Mucosa of gallbladder (tissue), 1 donor: ENCODE data around the gene IL17RD. TPM values are rescaled to one million over a fixed set of nuclear protein-coding genes. Genes with fewer than 3 reads are reported as not detected.

ENCODE experiments used
- DNase-seq: peaks from one replicate; pipeline ENCODE4 v3.0.0-alpha.2; 2020; ENCODE audit warnings: low spot score
- total RNA-seq: library from RNA; stranded (reverse); gene quantifications from one replicate; pipeline ENCODE4 v1.2.1, GENCODE V29; 2021
- donor health status: DM: no; HTN: no; CAD: no.

Gene IL17RD
- total RNA-seq, 1 donor from 2014 or later, result 11.7 TPM

DNA sequence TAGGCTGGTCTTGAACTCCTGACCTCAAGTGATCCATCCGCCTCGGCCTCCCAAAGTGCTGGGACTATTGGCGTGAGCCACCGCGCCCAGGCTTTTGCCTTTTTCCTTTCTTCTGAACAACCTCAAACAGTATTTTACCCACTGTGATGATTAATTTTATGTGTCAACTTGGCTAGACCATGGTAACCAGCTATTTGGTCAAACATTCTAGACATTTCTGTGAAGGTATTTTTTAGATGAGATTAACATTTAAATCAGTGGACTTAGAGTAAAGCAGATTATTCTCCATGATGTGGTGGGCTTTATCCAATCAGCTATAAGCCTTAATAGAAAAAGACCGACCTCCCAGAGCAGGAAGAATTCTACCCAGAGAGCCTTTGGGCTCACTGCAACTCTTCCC, 98.7 kb downstream of the IL17RD start:
- DNase-seq, result no peak

DNA sequence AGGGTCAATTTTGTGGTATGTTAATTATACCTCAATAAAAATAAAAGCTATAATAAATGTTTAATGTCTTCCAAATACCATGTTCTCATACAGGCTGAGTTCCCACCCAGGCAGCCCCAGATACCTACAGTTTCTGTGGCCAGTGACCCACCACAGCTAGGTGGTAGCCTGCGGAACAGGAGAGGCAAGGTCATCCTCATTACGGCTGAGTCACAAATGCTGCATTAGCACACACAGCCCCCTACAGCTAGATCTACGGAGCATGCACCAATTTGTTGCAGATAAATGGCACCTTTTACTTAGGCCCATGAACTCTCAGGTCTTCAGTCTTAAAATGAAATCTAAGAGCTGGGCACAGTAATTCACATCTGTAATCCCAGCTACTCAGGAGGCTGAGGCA, 99.6 kb downstream of the IL17RD start:
- no peak for DNase-seq

DNA sequence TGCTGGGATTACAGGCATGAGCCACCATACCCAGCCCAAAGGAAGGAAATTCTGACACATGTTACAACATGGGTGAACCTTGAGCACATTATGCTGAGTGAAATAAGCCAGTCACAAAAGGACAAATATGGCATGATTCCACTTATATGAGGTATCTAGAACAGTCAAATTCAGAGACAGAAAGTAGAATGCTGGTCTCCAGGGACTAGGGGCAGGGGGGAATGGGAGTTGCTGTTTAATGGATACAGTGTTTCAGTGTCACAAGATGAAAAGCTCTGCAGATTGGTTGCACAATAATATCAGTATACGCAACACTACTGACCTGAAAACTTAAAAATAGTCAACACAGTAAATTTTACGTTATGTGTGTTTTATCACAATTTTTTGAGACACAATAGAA, 100.6 kb downstream of the IL17RD start:
- no peak for DNase-seq

DNA sequence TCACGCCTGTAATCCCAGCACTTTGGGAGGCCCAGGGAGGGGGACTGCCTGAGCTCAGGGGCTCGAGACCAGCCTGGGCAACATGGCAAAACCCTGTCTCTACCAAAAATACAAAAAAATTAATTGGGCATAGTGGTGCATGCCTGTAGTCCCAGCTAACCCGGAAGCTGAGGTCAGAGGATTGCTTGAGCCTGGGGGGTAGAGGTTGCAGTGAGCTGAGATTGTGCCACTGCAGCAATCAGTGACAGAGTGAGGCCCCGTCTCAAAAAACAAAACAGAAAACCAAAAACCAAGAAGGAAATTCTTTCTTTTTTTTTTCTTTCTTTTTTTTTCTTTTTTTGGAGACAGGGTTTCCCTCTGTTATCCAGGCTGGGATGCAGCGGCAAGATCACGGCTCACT, 101.2 kb downstream of the IL17RD start:
- DNase-seq, result no peak

DNA sequence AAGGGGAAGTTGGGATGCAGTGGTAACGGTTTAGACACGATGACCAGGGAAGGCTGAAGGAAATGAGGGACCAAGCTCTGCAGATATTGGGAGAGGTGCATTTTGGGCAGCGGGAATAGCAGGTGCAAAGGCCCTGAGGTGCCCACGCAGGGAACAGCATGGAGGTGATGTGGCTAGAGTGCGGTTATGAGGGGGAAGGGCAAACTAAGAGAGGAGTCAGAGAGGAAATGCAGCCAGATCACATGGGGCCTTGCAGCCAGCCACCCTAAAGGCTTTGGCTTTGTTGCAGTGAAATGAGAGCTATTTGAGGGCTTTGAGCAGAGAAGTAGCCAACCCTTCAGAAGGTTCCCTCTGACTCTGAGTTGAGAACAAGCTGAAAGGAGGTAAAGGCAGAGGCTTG, 102.1 kb downstream of the IL17RD start:
- DNase-seq, result no peak

DNA sequence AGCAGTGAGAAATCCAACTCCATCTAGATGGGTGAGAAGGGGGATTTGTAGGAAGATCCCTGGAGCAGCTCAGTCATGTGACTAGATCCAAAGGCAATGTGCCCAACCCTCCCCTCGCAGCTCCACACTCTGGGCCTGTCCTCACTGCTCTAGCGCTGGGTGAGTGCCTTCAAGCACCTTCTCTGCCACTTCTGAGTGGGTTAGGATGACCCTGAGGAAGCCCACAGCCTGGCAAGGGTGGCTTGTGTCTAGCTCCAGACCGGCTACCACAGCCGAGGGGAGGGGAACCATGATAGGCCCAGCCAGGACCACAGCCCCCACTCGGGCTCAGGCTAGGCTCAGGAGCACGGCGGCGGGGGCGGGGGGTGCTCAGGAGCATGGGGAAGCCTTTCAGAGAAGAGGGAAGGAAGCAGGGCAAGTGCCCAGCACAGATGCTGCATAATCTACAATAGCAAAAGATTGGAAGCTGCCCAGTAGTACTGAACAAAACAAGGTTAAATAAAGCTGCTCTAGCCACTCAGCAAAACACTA, 103.0 kb downstream of the IL17RD start:
- DNase-seq, result no peak

DNA sequence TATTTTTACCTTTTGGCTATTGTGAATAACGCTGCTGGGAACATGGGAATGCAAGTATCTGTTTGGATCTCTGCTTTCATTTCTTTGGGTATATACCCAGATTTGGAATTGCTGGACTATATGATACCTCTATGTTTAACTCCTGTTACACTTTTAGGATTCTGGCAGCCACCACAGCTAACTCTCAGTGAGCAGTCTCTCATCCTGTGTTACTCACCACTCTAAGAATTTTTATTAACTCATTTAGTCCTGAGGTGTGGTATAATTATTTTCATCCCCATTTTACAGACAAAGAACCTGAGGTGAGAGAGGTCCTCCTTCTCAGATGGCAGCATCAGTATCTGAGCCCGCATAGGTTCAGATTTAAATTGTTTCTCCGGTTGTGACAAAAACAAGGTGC, 103.6 kb downstream of the IL17RD start:
- no peak for DNase-seq

DNA sequence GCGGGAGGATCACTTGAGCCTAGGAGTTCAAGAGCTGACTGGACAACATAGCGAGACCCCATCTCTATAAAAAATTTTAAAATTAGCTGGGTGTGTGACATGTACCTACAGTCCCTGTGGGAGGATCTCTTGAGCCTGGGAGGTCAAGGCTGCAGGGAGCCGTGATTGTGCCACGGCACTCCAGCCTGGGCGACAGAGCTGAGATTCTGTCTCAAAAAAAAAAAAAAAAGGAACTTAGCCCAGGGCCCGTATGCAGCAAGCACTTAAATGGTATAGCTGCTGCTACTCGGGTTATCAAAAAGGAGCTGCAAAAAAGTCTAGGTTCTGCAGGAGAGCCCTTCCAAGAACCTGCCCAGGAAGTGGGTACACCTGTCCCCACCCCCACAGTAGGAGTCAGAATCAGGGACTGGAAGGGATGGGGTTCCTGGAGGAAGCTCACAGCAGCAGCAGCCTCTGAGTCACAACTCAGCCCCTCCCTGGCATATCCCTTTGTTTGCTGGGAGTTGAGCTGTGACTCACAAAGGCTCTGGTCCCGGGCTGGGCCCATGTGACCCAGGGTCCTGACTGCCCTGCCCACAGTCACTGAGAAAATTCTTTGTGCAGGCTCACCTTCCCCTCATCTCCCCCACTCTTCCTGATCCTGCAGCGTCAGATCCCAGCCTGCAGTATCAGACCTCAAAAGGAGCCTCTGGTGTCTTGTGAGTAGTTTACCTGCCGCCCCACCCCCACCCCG, 104.9 kb downstream of the IL17RD start, which contains the start of gene SPATA12:
Gene SPATA12, plus strand, starts transcription at position 576 of the 733 bp plus-strand sequence. CDS start 13,031 bp downstream, outside the sequence.
- peak; percentile 91 for DNase-seq

DNA sequence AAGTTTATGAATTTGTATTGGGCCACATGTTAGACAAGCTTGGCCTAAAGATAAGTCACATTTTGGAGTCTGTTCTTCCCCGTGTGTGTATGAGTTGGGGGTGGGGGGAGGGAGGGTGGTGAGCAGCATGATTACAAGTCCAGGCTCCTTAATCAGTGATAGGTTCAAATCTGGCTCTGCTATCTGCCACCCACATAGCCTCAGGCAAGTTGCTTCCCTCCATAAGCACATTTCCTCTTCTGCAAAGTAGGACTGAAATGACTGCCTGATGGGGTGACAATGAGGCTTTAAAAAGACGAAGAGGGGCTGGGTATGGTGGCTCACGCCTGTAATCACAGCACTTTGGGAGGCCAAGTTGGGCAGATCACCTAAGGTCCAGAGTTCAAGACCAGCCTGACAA, 105.7 kb downstream of the IL17RD start:
- no peak for DNase-seq

DNA sequence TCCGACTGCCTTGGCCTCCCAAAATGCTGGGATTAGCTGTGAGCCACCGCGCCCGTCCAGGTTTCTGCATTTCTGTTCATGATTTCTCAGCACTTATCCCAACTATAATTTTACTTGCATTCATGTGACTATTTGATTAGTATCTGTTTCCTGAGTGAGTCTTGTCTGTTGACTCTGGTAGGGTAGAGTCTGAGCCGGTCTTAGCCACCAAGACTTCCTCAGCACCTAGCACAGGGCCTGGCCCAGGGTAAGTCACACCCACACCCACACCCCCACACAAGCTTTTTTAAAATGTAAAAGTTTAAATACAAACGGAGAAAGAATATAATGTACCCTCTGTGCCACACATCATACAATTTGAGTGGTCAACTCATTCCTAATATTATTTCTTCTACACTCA, 107.8 kb downstream of the IL17RD start:
- DNase-seq, result no peak

DNA sequence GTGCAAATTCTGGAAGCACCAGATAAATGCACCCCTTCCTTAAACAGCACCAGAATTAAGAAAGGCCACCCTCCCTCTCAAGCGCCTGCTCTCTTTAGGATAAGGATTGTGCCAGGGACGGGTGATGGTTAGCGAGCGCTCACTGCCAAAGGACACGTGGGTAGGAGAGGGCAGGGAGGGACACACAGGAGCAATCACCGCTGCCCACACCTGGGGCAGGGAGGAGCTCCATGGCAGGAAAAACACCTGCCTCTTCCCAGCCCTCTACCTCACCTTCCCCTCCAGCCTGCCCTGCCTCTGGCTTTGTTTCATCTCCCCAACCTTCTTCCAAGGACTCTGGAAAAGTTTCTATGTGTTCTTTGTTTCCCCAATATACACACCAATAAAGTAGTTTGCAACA, 112.0 kb downstream of the IL17RD start:
- no peak for DNase-seq

DNA sequence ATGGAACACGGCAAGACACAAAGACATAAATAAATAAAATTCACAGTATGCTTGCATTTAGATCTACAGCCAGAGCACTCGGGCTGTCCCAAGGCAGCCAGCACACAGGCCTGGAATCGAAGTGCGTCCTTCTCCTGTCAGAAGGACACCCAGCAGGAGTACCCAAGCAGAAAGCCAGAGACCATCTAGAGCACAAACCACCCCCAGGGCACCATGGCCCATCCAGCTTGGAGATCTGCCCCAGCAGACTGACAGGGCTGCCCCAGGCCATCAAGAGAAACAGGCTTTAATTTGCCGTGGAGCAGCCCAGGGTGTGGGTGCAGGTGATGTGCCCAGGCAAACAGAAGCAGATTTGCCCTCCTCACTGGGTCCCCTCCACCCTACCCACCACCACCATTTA, 112.5 kb downstream of the IL17RD start:
- no peak for DNase-seq

DNA sequence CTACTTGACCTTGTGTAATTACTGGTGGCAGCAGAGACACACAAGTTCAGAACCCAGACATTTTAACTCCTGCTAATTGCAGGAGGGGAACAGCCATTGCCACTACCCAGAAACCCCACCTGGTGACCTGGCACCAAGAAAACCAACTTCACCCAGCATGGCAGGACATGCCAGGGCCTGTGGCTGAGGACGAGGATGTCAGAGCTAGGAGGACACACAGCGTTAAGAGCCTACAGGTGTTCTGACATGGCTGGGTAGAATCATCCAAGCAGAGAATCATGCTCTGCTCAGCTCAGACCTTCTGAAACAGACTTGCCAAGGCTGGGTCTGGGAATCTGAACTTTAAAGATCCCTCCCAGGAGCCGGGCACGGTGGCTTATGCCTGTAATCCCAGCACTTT, 116.4 kb downstream of the IL17RD start:
- DNase-seq, result no peak

DNA sequence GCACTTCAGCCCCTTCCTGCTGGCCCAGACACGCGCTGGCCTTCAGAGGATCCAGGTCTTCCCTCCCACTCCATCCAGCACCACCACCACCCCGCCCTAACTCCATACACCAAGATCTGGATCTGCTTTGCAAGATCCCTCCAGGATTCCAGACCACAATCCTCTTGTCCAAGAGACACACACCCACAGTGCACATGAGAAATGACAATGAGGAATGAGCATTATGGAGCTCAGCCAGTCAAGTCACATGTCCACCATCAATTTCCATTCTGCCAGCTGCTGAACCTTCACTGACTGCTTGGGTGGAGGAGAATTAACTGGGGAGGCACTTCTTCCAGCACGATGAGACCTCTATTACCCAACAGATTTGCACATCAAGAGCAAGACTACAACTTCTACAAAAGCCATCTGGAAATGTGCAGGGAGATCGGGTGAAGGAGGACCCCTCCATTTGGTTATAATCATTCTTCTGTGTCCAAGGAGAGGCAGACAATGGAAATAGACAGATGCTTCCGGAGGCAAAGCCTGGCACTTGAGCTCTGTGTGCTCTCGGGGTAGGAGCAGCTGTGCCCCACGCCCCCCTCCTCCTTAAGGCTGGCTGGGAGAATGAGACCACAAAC, 117.0 kb downstream of the IL17RD start:
- peak; percentile 50 for DNase-seq

DNA sequence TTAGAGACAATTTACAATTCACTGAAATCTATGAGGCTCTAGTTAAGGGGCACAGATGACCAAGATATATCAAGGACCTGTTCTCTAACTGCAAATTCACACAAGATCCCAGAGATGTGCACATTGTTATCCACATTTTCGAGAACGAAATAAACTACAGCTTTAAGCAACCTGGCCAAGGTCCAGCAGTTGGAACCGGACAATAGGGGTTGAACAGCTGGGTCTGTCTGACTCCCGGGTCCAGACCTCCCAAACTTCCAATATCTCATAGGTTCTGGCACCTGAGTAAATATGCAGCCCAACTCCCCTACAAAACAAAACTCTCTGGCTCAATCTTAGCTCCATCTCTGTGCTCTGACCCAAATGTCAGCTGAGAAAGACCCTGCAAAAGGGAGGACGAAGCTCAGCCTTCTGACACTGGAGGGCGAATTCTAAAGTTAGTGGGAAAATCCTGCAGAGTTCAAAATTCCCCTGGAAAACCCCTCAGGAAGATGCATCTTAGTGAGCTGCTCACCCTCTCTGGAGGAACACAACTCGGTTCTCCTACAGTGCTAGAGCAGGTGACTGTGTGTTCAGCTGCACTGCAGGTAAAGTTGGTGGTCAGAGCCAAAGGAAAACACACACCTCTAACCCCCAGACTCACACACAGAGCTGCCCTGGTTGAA, 118.9 kb downstream of the IL17RD start:
- DNase-seq, result no peak

DNA sequence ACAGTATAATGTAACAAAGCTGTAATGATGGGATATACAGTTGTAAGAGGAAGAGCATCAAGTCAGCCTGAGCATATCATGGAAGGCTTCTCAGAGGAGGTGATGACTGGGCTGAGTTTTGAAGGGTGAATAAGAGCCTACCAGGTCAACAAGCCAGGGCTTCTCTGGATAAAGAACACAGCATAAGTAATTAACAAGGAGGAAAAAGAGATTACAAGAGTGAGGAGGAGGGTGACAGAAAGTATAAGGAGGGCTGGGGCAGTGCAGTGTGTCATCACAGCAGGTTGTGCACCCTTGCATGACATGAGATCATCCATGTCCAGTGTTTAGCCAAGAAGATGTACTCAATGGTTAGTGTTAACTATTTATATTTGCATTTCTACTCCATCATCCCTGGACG, 121.6 kb downstream of the IL17RD start:
- no peak for DNase-seq

DNA sequence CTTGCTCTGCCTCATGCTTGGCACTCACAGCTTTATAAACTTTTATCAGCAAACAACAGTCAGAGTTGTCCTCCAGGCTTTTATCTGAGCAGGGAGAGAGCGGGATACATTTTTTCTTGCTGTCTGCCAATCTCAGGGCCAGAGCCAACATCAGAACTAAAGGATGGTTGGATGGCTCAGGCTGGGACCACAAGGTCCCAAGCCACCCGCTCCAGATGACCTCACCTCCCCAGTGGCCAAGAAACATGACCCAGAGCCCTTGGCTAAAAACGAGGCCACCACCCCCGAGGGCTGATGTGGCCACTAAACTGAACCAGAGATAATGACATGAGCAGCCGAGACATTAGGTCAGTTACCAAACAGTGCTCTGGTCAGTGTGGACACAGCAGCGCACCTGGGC, 123.5 kb downstream of the IL17RD start:
- no peak for DNase-seq

Other genes starting within 250 kb of the IL17RD start
- gene SPATA12, start 104.7 kb downstream of the IL17RD start, total RNA-seq, result 0.43 TPM
- 0.52 TPM for gene HESX1, start 34.6 kb upstream of the IL17RD start, total RNA-seq
- 39.9 TPM for gene APPL1, start 62.4 kb upstream of the IL17RD start, total RNA-seq
- gene ASB14, start 127.3 kb upstream of the IL17RD start, total RNA-seq, result not detected